Uterus (tissue), 4 donors: ENCODE data around the gene PTPRD. TPM values are rescaled to one million over a fixed set of nuclear protein-coding genes. Genes with fewer than 3 reads are reported as not detected.

Experiments
- DNase-seq, 2 donors: peaks; one replicate each; pipeline ENCODE4 v3.0.0-alpha.2; 2019 to 2020
- H3K27ac ChIP-seq, 2 donors: fragments of 200-600 bp; sonication (generic); 1 replicate in 1 of 2; 2 replicates in 1 of 2; pipeline ENCODE4 v1.5.1; 2016 to 2018
- H3K27me3 ChIP-seq, 2 donors: fragments of 200-600 bp; sonication (generic); one replicate each; pipeline ENCODE4 v1.5.1; 2018 to 2019; ENCODE audit warnings: control low read depth in 1 of 2
- H3K36me3 ChIP-seq, 2 donors: fragments of 200-600 bp; sonication (generic); one replicate each; pipeline ENCODE4 v1.5.1; 2019; ENCODE audit warnings: control low read depth in 1 of 2
- H3K4me1 ChIP-seq, 2 donors: fragments of 200-600 bp; sonication (generic); one replicate each; pipeline ENCODE4 v1.5.1; 2018 to 2019; ENCODE audit warnings: control low read depth in 1 of 2
- H3K4me3 ChIP-seq, 2 donors: fragments of 200-600 bp; sonication (generic); 1 replicate in 1 of 2; 2 replicates in 1 of 2; pipeline ENCODE4 v1.5.1; 2018 to 2019; ENCODE audit warnings: mild to moderate bottlenecking in 1 of 2
- H3K9me3 ChIP-seq, 2 donors: fragments of 200-600 bp; sonication (generic); one replicate each; pipeline ENCODE4 v1.5.1; 2019; ENCODE audit warnings: control low read depth in 1 of 2
- POLR2A ChIP-seq, 2 donors: fragments of 450-650 bp; IDR thresholded peaks; one replicate each; pipeline ENCODE4 v1.6.1; 2016; ENCODE audit warnings: antibody characterized with exemption in 2 of 2, mild to moderate bottlenecking in 1 of 2, moderate library complexity in 1 of 2
- intact Hi-C: fragments of 100-400 bp; cut with DNase I; formaldehyde crosslinking; loops from one replicate; pipeline ENCODE4 v1.15.1; 2023; ENCODE audit warnings: low total_unique reads
- total RNA-seq, 4 donors: library from RNA; depleted of rRNA in 3 of 4; stranded (reverse); fragments of >200 nt in 3 of 4; gene quantifications; one replicate each; pipeline versions ENCODE4 v1.1.0 to v1.2.4, GENCODE V29; 2014 to 2023
- TF ChIP-seq, protein P1 (sequence below), 4 experiments: fragments of 200-600 bp in 2 of 4; fragments of 450-650 bp in 2 of 4; sonication (generic) in 2 of 4; IDR thresholded peaks; one replicate each; pipeline ENCODE4 v1.5.1; 2016 to 2019; ENCODE audit warnings: antibody characterized with exemption in 4 of 4, mild to moderate bottlenecking in 2 of 4, moderate library complexity in 1 of 4
- donor health status: DM: yes; HTN: yes; CAD: no.

The PTPRD gene
- total RNA-seq, 4 donors from 2014 or later: 1.2 to 136 (median 26.4) TPM

DNA sequence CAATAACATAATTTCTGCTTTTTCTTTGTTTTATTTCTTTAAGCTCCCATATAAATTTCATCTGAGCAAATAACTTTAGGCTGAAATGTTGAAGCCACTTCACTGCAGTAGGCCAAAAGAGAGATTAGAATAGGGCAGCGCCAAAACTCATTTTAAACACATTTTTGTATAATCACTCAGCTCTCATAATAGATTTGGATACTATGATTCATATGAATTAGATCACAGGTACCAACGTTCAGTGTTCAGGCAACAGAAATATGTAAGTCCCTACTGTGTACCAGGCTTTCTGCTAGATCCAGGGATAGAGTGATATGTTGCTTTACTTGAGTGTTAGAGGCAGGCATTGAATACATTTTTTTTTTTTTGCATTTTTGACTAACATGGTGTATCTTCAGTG, 370.5 kb downstream of the PTPRD start:
- no peaks in the 10 kb centered on the region for H3K36me3 ChIP-seq
- H3K9me3 ChIP-seq: no peaks in the 10 kb centered on the region
- intact Hi-C loops: no loop called here
- H3K4me1 ChIP-seq: no peaks in the 10 kb centered on the region
- H3K4me3 ChIP-seq: no peak overlapping the region
- peaks cover 0 to 3% of the 10 kb centered on the region in 2 donors for H3K27me3 ChIP-seq
- DNase-seq: no peak
- H3K27ac ChIP-seq: no peak overlapping the region
- TF ChIP-seq, protein P1, sequence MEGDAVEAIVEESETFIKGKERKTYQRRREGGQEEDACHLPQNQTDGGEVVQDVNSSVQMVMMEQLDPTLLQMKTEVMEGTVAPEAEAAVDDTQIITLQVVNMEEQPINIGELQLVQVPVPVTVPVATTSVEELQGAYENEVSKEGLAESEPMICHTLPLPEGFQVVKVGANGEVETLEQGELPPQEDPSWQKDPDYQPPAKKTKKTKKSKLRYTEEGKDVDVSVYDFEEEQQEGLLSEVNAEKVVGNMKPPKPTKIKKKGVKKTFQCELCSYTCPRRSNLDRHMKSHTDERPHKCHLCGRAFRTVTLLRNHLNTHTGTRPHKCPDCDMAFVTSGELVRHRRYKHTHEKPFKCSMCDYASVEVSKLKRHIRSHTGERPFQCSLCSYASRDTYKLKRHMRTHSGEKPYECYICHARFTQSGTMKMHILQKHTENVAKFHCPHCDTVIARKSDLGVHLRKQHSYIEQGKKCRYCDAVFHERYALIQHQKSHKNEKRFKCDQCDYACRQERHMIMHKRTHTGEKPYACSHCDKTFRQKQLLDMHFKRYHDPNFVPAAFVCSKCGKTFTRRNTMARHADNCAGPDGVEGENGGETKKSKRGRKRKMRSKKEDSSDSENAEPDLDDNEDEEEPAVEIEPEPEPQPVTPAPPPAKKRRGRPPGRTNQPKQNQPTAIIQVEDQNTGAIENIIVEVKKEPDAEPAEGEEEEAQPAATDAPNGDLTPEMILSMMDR (IDR thresholded peaks at IDR 0.05): no peak
- TF ChIP-seq POLR2A (IDR thresholded peaks at IDR 0.05): no peak

DNA sequence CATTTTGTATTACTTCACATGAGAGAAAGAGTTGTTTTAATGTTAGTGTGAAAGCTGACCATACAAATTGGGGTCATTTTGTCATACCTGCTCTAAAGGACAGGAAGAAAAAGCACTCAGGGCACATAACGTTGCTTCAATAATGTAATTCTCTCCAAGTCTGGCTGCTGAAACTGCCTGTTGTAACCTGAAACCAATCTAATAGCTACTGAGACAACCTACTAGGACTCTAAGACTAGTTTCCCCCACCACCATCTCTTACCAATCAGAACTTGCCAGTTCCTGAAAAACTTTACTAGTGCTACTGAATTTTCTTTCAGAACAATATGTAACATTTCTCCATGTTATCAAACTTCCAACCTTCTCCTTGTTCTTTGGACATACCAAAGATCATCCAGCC, 374.7 kb downstream of the PTPRD start:
- no peaks in the 10 kb centered on the region for H3K36me3 ChIP-seq
- H3K4me1 ChIP-seq: no peaks in the 10 kb centered on the region
- H3K9me3 ChIP-seq: no peaks in the 10 kb centered on the region
- TF ChIP-seq POLR2A (IDR thresholded peaks at IDR 0.05): no peak
- TF ChIP-seq, protein P1 (IDR thresholded peaks at IDR 0.05): no peak
- H3K27ac ChIP-seq: no peak overlapping the region
- DNase-seq: no peak
- H3K27me3 ChIP-seq: no peaks in the 10 kb centered on the region
- H3K4me3 ChIP-seq: no peak overlapping the region
- intact Hi-C loops: no loop called here

DNA sequence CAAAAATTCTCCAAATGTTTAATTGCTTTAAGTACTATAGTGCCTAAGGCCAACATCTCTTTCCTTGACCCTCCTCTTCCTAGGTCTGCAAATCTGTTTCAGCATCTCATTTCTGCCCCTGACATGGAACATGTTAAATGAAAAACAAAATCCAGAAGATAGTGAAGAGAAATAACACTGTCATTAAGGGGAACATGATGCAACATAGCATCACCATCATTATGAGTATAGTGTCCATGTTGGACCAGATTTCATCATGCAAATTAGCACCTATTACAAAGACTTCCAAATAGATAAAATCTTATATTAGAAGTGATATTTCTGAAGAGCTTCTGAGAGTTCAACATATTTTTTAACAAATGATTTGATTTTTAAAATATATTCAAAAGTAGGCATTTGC, 375.2 kb downstream of the PTPRD start:
- Histone ChIP-seq H3K9me3 (no peaks in the 10 kb centered on the region), H3K27ac (no peak overlapping the region), H3K4me3 (no peak overlapping the region), H3K4me1 (no peaks in the 10 kb centered on the region), H3K36me3 (no peaks in the 10 kb centered on the region), H3K27me3 (no peaks in the 10 kb centered on the region)
- TF ChIP-seq, protein P1 (IDR thresholded peaks at IDR 0.05): no peak
- no peak for TF ChIP-seq POLR2A (IDR thresholded peaks at IDR 0.05)
- intact Hi-C loops: no loop called here
- DNase-seq: no peak

DNA sequence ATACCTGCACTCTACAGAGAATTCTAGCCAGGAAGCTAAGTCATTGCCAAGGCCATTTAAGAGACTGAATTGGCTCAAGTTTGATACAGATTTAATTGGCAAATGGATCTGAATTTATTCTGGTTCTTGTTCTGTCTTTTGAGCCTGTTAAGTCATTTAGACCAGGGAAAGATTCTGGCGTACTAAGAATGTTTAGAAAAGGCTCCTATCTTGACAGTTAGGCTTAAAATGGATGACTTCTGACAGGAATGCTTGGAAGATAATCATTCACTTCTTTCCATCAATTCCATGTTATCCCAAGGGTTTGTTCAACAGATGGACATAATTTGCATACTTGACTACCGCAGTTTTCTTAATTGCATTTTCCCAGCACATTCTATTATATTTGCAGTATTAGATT, 376.6 kb downstream of the PTPRD start:
- Histone ChIP-seq H3K27me3 (no peaks in the 10 kb centered on the region), H3K36me3 (no peaks in the 10 kb centered on the region), H3K9me3 (no peaks in the 10 kb centered on the region), H3K4me1 (no peaks in the 10 kb centered on the region), H3K27ac (no peak overlapping the region), H3K4me3 (no peak overlapping the region)
- no peak for TF ChIP-seq POLR2A (IDR thresholded peaks at IDR 0.05)
- TF ChIP-seq, protein P1 (IDR thresholded peaks at IDR 0.05): no peak
- intact Hi-C loops: no loop called here
- DNase-seq: no peak

DNA sequence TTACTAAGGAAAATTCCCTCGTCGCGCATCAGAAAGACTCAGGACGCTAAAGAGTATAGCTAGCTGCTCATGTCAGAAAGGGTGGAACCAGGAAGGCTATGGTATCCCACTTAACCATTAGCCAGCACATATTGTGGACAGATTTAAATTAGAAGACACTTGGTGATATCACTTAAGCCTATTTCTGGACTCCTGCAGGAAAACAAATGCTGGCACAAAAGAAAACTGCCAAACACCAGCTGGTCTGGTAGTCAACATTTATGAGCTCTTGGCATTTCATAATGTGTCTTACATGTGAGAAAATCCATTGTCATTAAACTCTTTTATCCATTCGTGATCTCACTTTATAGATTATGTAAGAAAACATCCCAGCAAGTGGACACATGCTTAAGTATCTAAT, 377.4 kb downstream of the PTPRD start:
- no peaks in the 10 kb centered on the region for H3K4me1 ChIP-seq

More for the DNA sequence above, 377.4 kb downstream of the PTPRD start:
- TF ChIP-seq POLR2A (IDR thresholded peaks at IDR 0.05): no peak
- TF ChIP-seq, protein P1 (IDR thresholded peaks at IDR 0.05): no peak
- Histone ChIP-seq H3K9me3 (no peaks in the 10 kb centered on the region), H3K36me3 (no peaks in the 10 kb centered on the region), H3K27me3 (no peaks in the 10 kb centered on the region), H3K27ac (no peak overlapping the region), H3K4me3 (no peak overlapping the region)
- intact Hi-C loops: no loop called here
- DNase-seq: no peak
